AG04449 (cell line): ENCODE data around the gene CLEC12A.

Experiments used
- CTCF ChIA-PET: fragments of 350-600 bp; formaldehyde crosslinking; extraction: SDS; loops from one replicate; lab custom pipeline; 2021; ENCODE audit warnings: antibody characterized with exemption; lab: Yijun Ruan, JAX
- POLR2A ChIA-PET: fragments of 400-600, 350-600 bp; formaldehyde crosslinking; extraction: SDS; loops from one replicate; lab custom pipeline; 2020; ENCODE audit warnings: antibody characterized with exemption, inconsistent platforms; lab: Yijun Ruan, JAX
- DNase-seq: peaks from one replicate; pipeline ENCODE4 v3.0.0-alpha.2; 2010; ENCODE audit warnings: low read depth, low spot score
- H3K4me3 ChIP-seq: 2 replicates; pipeline ENCODE4 v1.5.1; 2011; ENCODE audit warnings: low read depth, mild to moderate bottlenecking, control low read depth, low read length
- CTCF ChIP-seq: IDR thresholded peaks from one replicate; pipeline ENCODE4 v1.5.1; 2011; ENCODE audit warnings: mild to moderate bottlenecking, moderate library complexity, low read length, control low read depth, inconsistent platforms; ENCODE audit not compliant: insufficient read depth; ENCODE audit errors: missing control alignments

Gene CLEC12A

DNA sequence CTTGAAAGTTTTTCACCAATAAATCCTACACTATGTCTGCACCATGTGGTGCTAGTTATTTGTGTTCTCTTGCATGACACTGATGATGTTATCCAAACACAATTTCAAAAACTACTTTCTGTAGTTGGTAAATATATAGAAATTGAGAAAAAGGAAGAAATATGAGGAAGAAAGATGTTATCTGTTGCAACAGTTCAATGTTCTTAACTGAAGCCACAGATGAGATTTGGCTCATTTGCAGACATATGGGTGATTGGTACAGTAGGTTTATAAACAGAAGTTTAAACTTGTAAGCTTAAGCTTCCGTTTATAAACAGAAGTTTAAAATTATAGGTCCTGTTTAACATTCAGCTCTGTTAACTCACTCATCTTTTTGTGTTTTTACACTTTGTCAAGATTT lies at the start of gene CLEC12A:
CLEC12A (plus strand) TSS at position 229 of the 400 bp plus-strand sequence. CDS start 188 bp downstream, outside the sequence.
- POLR2A ChIA-PET = no interaction called here
- CTCF ChIA-PET = no interaction called here
- no peak for TF ChIP-seq CTCF
- no peak within 1 kb of the TSS for H3K4me3 ChIP-seq
- no peak for DNase-seq

- no peak overlapping the region for H3K4me3 ChIP-seq
- no peak for TF ChIP-seq CTCF
- POLR2A ChIA-PET = no interaction called here
- CTCF ChIA-PET = interaction anchor here (2.7 kb wide), 1 partner anchor 173 kb away, joined by 10 read pairs; no protein-coding TSS in a partner anchor
- no peak for DNase-seq
These were observed 48.8 kb upstream of the CLEC12A start for GRCh38 chr12:9922429-9922828.

DNA sequence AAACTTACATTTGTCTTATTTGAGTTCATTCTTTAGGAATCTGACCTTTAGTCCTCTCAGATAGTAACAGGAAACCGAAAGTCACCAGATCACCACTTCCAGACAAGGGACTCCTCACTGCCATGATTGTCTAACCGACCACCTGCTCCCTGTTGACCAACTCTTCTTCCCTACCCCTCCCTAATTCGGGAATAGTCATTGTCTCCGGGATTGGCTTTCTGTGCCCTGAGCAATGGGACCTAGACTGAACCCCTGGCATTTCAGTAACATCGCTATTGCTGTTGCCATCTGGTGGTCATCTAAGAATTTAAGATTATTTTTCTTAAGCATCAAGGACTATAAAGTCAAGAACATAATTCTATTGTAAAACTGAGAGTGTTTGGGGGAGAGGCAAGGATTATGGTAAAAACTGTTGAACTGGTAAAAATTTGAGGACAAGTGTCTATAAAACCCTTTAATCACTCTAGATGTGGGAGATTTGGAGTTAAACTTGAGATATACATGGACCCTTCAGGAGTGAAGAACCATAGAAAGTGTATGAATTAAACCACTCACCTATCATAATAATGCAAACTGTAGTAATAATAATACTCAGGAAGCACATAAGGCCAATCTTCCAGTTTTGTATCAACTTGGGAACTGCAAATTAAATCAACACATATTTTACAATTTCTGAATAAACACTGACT lies 45.4 kb upstream of the CLEC12A start:
- ChIA-PET CTCF (interaction anchor here (5.8 kb wide), 1 partner anchor 176 kb away, joined by 67 read pairs; no protein-coding TSS in a partner anchor), POLR2A (no interaction called here)
- TF ChIP-seq CTCF = peak; percentile 29
- DNase-seq = no peak
- H3K4me3 ChIP-seq = no peak overlapping the region

DNA sequence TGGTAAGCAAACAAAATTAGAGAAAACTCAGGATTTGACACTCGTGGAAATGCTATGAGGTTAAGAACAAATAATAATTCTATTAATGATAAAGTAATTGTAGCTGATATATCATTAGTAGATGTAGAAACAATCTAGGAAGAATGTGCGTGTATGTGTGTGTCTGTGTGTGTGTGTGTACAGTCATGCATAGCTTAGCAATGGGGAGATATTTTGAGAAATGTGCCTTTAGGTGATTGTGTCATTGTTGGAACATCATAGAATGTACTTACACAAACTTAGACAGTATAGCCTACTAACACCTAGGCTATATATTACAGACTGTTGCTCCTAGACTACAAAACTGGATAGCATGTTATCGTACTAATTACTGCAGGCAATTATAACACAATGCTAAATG lies 44.3 kb upstream of the CLEC12A start:
- no peak for DNase-seq
- ChIA-PET POLR2A (no interaction called here), CTCF (interaction anchor here (1.0 to 5.8 kb wide), 3 partner anchors 11 to 177 kb away, joined by 3 to 67 read pairs (median 4); no protein-coding TSS in a partner anchor)
- no peak overlapping the region for H3K4me3 ChIP-seq
- TF ChIP-seq CTCF = no peak

GRCh38 chr12:9928607-9929006 lies 42.6 kb upstream of the CLEC12A start:
- ChIA-PET CTCF (interaction anchor here (5.8 kb wide), 1 partner anchor 179 kb away, joined by 67 read pairs; no protein-coding TSS in a partner anchor), POLR2A (no interaction called here)
- no peak for TF ChIP-seq CTCF
- no peak for DNase-seq
- no peak overlapping the region for H3K4me3 ChIP-seq

DNA sequence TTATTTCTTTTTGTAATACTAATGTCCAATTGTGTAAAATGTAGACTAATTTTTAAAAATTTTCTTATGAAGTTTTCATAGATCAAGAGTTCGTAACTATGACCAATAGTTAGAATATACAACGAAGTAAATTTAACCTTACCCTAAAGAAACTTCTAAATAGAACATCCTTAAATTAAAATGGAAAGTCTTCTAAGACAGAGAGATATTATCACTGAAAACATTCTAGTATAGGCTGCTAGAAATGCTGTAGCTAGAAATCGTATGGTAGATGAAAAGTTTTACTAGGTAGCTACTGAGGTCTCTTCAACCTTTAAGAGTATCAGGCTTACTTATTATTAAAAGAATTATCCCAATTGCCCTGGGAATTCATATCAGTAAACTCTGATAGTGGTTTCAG lies 40.0 kb upstream of the CLEC12A start:
- CTCF ChIA-PET = interaction anchor here (1.4 to 1.7 kb wide), 2 partner anchors 9 to 181 kb away, joined by 5 to 10 read pairs; no protein-coding TSS in a partner anchor
- no peak for TF ChIP-seq CTCF
- H3K4me3 ChIP-seq = no peak overlapping the region
- DNase-seq = no peak
- POLR2A ChIA-PET = no interaction called here
